ENCODE measurements around the gene ABI2.
"Not testable (repeated sequence)": the region's sequence is repeated elsewhere in the genome, so short reads cannot be mapped to it uniquely, and the experiment has no call there.

GRCh38 chr2:203372706-203373105 lies 44.5 kb downstream of the ABI2 start:
- not testable (repeated sequence) for TF ChIP-seq YY1 (IDR thresholded peaks at IDR 0.05); CTCF (IDR thresholded peaks at IDR 0.05; ENCODE audit: low read depth, low read length, missing input control); RAD21 (IDR thresholded peaks at IDR 0.05); HNF4G (IDR thresholded peaks at IDR 0.05); ZBTB33 (IDR thresholded peaks at IDR 0.05)

Data from liver (tissue), 3 donors.